ENCODE results near the gene CAMSAP1.

- TF ChIP-seq CTCF (IDR thresholded peaks at IDR 0.05) (no peak), EZH2 (IDR thresholded peaks at IDR 0.05; ENCODE audit: borderline replicate concordance, insufficient read depth, low read depth, low read length, poor library complexity, severe bottlenecking) (no peak)
These were observed 126.7 kb downstream of the CAMSAP1 start for GRCh38 chr9:135780626-135781025.
